Ishikawa (cell line): Measurements from ENCODE around the gene UNC13A.

Experiments
- CREB1 ChIP-seq: IDR thresholded peaks from 2 replicates; pipeline ENCODE4 v1.6.1; 2012; ENCODE audit warnings: low read depth
- EP300 ChIP-seq: IDR thresholded peaks from 2 replicates; pipeline ENCODE4 v1.6.1; 2012; ENCODE audit warnings: borderline replicate concordance
- MAX ChIP-seq: IDR thresholded peaks from 2 replicates; pipeline ENCODE4 v1.6.1; 2012
- NFIC ChIP-seq: IDR thresholded peaks from 2 replicates; pipeline ENCODE4 v1.6.1; 2012
- RAD21 ChIP-seq: IDR thresholded peaks from 2 replicates; pipeline ENCODE4 v1.6.1; 2012; ENCODE audit warnings: low read depth
- REST ChIP-seq: IDR thresholded peaks from 2 replicates; pipeline ENCODE4 v1.6.1; 2012; ENCODE audit warnings: low read depth, mild to moderate bottlenecking
- TAF1 ChIP-seq: IDR thresholded peaks from 2 replicates; pipeline ENCODE4 v1.6.1; 2012; ENCODE audit warnings: low read depth, mild to moderate bottlenecking
- TCF12 ChIP-seq: IDR thresholded peaks from 2 replicates; pipeline ENCODE4 v1.6.1; 2012; ENCODE audit warnings: low read depth
- USF1 ChIP-seq: IDR thresholded peaks from 2 replicates; pipeline ENCODE4 v1.6.1; 2012
- YY1 ChIP-seq: IDR thresholded peaks from 2 replicates; pipeline ENCODE4 v1.6.1; 2012; ENCODE audit warnings: low read depth
- ZBTB7A ChIP-seq: IDR thresholded peaks from 2 replicates; pipeline ENCODE4 v1.6.1; 2012; ENCODE audit warnings: low read depth

- TF ChIP-seq MAX (no peak), REST (no peak), YY1 (no peak), EP300 (no peak), TAF1 (no peak), CREB1 (no peak), TCF12 (no peak), NFIC (no peak), ZBTB7A (no peak), RAD21 (no peak), USF1 (no peak)
These were observed 32.3 kb upstream of the UNC13A start for GRCh38 chr19:17720440-17720839.
